ENCODE results near the gene ZNF385B.

ZNF385B gene

GRCh38 chr2:179694963-179695362 is 166.4 kb downstream of the ZNF385B start:
- Histone ChIP-seq H2BK15ac (ENCODE audit: low read depth, poor library complexity, severe bottlenecking) (no peak overlapping the region), H3K27me3 (ENCODE audit: control insufficient read depth in 1 of 2, insufficient read depth in 1 of 2, low read length in 2 of 2) (no peaks in the 10 kb centered on the region), H3K4ac (ENCODE audit: low read depth in 1 of 2, low read length in 2 of 2) (no peak overlapping the region), H2AFZ (ENCODE audit: low read depth, low read length) (no peak overlapping the region), H4K91ac (ENCODE audit: low read length) (no peak overlapping the region), H3K18ac (ENCODE audit: low read depth in 1 of 2, low read length in 2 of 2) (no peak overlapping the region), H3K23ac (ENCODE audit: low read length in 2 of 2) (no peak overlapping the region), H3K4me2 (ENCODE audit: low read length, poor library complexity, severe bottlenecking) (no peak overlapping the region), H2BK12ac (ENCODE audit: low read length in 2 of 2) (no peak overlapping the region), H3K14ac (ENCODE audit: low read length in 2 of 2) (no peak overlapping the region), H2AK5ac (ENCODE audit: low read length, severe bottlenecking) (no peak overlapping the region), H3K4me3 (ENCODE audit: insufficient read depth in 1 of 2, low read depth in 1 of 2, low read length in 2 of 2) (no peak overlapping the region), H3K36me3 (ENCODE audit: control insufficient read depth in 1 of 2, insufficient read depth in 2 of 2, low read depth in 1 of 2, low read length in 2 of 2) (no peaks in the 10 kb centered on the region), H2BK120ac (ENCODE audit: low read depth, low read length) (no peak overlapping the region), H3K9me3 (ENCODE audit: control insufficient read depth, low read length) (no peaks in the 10 kb centered on the region), H3K79me1 (replicated peaks; ENCODE audit: low read length, poor library complexity, severe bottlenecking) (no peaks in the 10 kb centered on the region), H3K4me1 (ENCODE audit: control insufficient read depth, insufficient read depth, low read depth, low read length) (peaks cover 2% of the 10 kb centered on the region), H2BK5ac (ENCODE audit: low read depth, low read length, poor library complexity, severe bottlenecking) (no peak overlapping the region), H3K9ac (ENCODE audit: low read length) (no peak overlapping the region), H3K27ac (ENCODE audit: low read length, poor library complexity, severe bottlenecking) (no peak overlapping the region), H4K8ac (ENCODE audit: low read length) (no peak overlapping the region)
- DNase-seq, result no peak
- WGBS, result no CpG with 5 or more reads among the region's 1 CpG

- DNase-seq, result no peak
- no peak overlapping the region for H2BK15ac ChIP-seq (ENCODE audit: low read depth, poor library complexity, severe bottlenecking)
- H4K8ac ChIP-seq (ENCODE audit: low read length), result no peak overlapping the region
- H2AFZ ChIP-seq (ENCODE audit: low read depth, low read length), result no peak overlapping the region
- H3K4me3 ChIP-seq (ENCODE audit: insufficient read depth in 1 of 2, low read depth in 1 of 2, low read length in 2 of 2), result no peak overlapping the region
- H3K4me2 ChIP-seq (ENCODE audit: low read length, poor library complexity, severe bottlenecking), result no peak overlapping the region
- peaks cover 2% of the 10 kb centered on the region for H3K4me1 ChIP-seq (ENCODE audit: control insufficient read depth, insufficient read depth, low read depth, low read length)
- H2BK12ac ChIP-seq (ENCODE audit: low read length in 2 of 2), result no peak overlapping the region
- H3K9me3 ChIP-seq (ENCODE audit: control insufficient read depth, low read length), result no peaks in the 10 kb centered on the region
- no peak overlapping the region for H3K27ac ChIP-seq (ENCODE audit: low read length, poor library complexity, severe bottlenecking)
- H2BK120ac ChIP-seq (ENCODE audit: low read depth, low read length), result no peak overlapping the region
- H3K79me1 ChIP-seq (replicated peaks; ENCODE audit: low read length, poor library complexity, severe bottlenecking), result no peaks in the 10 kb centered on the region
- H3K9ac ChIP-seq (ENCODE audit: low read length), result no peak overlapping the region
- H3K14ac ChIP-seq (ENCODE audit: low read length in 2 of 2), result no peak overlapping the region
- H4K91ac ChIP-seq (ENCODE audit: low read length), result no peak overlapping the region
- H3K4ac ChIP-seq (ENCODE audit: low read depth in 1 of 2, low read length in 2 of 2), result no peak overlapping the region
- H2AK5ac ChIP-seq (ENCODE audit: low read length, severe bottlenecking), result no peak overlapping the region
- H3K23ac ChIP-seq (ENCODE audit: low read length in 2 of 2), result no peak overlapping the region
- WGBS, result 40% methylated on average over 1 of the region's 1 CpG
- H3K36me3 ChIP-seq (ENCODE audit: control insufficient read depth in 1 of 2, insufficient read depth in 2 of 2, low read depth in 1 of 2, low read length in 2 of 2), result no peaks in the 10 kb centered on the region
- no peaks in the 10 kb centered on the region for H3K27me3 ChIP-seq (ENCODE audit: control insufficient read depth in 1 of 2, insufficient read depth in 1 of 2, low read length in 2 of 2)
- no peak overlapping the region for H2BK5ac ChIP-seq (ENCODE audit: low read depth, low read length, poor library complexity, severe bottlenecking)
- H3K18ac ChIP-seq (ENCODE audit: low read depth in 1 of 2, low read length in 2 of 2), result no peak overlapping the region
These were observed 168.8 kb downstream of the ZNF385B start for GRCh38 chr2:179692610-179693009.

DNA sequence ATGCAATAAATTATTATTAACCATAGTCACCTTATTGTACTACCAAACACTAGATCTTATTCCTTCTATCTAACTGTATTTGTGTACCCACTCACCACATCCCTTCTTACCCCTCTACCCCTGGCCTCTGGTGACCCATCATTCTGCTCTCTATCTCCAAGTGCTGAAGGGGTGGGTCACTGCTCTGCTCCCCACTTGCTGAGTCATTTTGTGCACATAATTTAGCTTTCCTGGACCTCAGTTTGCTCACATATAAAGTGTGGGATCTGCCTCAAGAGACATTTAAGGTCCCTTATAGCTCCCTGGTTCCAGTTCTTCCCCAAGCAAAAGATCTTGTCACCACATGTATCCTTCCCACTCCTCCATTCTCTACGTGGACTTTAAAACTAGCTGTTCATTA is 169.4 kb downstream of the ZNF385B start:
- H3K27ac ChIP-seq (ENCODE audit: low read length, poor library complexity, severe bottlenecking), result no peak overlapping the region
- no peaks in the 10 kb centered on the region for H3K79me1 ChIP-seq (replicated peaks; ENCODE audit: low read length, poor library complexity, severe bottlenecking)
- no peak overlapping the region for H4K91ac ChIP-seq (ENCODE audit: low read length)
- H2BK120ac ChIP-seq (ENCODE audit: low read depth, low read length), result no peak overlapping the region
- H2AK5ac ChIP-seq (ENCODE audit: low read length, severe bottlenecking), result no peak overlapping the region
- H3K4ac ChIP-seq (ENCODE audit: low read depth in 1 of 2, low read length in 2 of 2), result no peak overlapping the region
- H2BK5ac ChIP-seq (ENCODE audit: low read depth, low read length, poor library complexity, severe bottlenecking), result no peak overlapping the region
- DNase-seq, result no peak
- H3K14ac ChIP-seq (ENCODE audit: low read length in 2 of 2), result no peak overlapping the region
- 100% methylated on average over 1 of the region's 1 CpG for WGBS
- H3K23ac ChIP-seq (ENCODE audit: low read length in 2 of 2), result no peak overlapping the region
- H2BK12ac ChIP-seq (ENCODE audit: low read length in 2 of 2), result no peak overlapping the region
- H4K8ac ChIP-seq (ENCODE audit: low read length), result no peak overlapping the region
- no peak overlapping the region for H2BK15ac ChIP-seq (ENCODE audit: low read depth, poor library complexity, severe bottlenecking)
- H3K27me3 ChIP-seq (ENCODE audit: control insufficient read depth in 1 of 2, insufficient read depth in 1 of 2, low read length in 2 of 2), result no peaks in the 10 kb centered on the region
- H3K18ac ChIP-seq (ENCODE audit: low read depth in 1 of 2, low read length in 2 of 2), result no peak overlapping the region
- no peak overlapping the region for H2AFZ ChIP-seq (ENCODE audit: low read depth, low read length)
- H3K36me3 ChIP-seq (ENCODE audit: control insufficient read depth in 1 of 2, insufficient read depth in 2 of 2, low read depth in 1 of 2, low read length in 2 of 2), result no peaks in the 10 kb centered on the region
- no peak overlapping the region for H3K4me3 ChIP-seq (ENCODE audit: insufficient read depth in 1 of 2, low read depth in 1 of 2, low read length in 2 of 2)
- no peaks in the 10 kb centered on the region for H3K9me3 ChIP-seq (ENCODE audit: control insufficient read depth, low read length)
- H3K4me1 ChIP-seq (ENCODE audit: control insufficient read depth, insufficient read depth, low read depth, low read length), result peaks cover 2% of the 10 kb centered on the region
- H3K4me2 ChIP-seq (ENCODE audit: low read length, poor library complexity, severe bottlenecking), result no peak overlapping the region
- H3K9ac ChIP-seq (ENCODE audit: low read length), result no peak overlapping the region

GRCh38 chr2:179691235-179691634 is 170.2 kb downstream of the ZNF385B start:
- H3K4me1 ChIP-seq (ENCODE audit: control insufficient read depth, insufficient read depth, low read depth, low read length), result peaks cover 2% of the 10 kb centered on the region
- no peak overlapping the region for H2BK15ac ChIP-seq (ENCODE audit: low read depth, poor library complexity, severe bottlenecking)
- no peaks in the 10 kb centered on the region for H3K27me3 ChIP-seq (ENCODE audit: control insufficient read depth in 1 of 2, insufficient read depth in 1 of 2, low read length in 2 of 2)
- no peak overlapping the region for H3K4me3 ChIP-seq (ENCODE audit: insufficient read depth in 1 of 2, low read depth in 1 of 2, low read length in 2 of 2)
- WGBS, result no CpG with 5 or more reads among the region's 3 CpGs
- H2BK120ac ChIP-seq (ENCODE audit: low read depth, low read length), result no peak overlapping the region
- no peak overlapping the region for H3K4ac ChIP-seq (ENCODE audit: low read depth in 1 of 2, low read length in 2 of 2)
- H3K14ac ChIP-seq (ENCODE audit: low read length in 2 of 2), result no peak overlapping the region
- H3K36me3 ChIP-seq (ENCODE audit: control insufficient read depth in 1 of 2, insufficient read depth in 2 of 2, low read depth in 1 of 2, low read length in 2 of 2), result no peaks in the 10 kb centered on the region
- no peak overlapping the region for H2AK5ac ChIP-seq (ENCODE audit: low read length, severe bottlenecking)
- H3K79me1 ChIP-seq (replicated peaks; ENCODE audit: low read length, poor library complexity, severe bottlenecking), result no peaks in the 10 kb centered on the region
- H3K9ac ChIP-seq (ENCODE audit: low read length), result no peak overlapping the region
- H3K9me3 ChIP-seq (ENCODE audit: control insufficient read depth, low read length), result no peaks in the 10 kb centered on the region
- no peak overlapping the region for H2BK5ac ChIP-seq (ENCODE audit: low read depth, low read length, poor library complexity, severe bottlenecking)
- no peak overlapping the region for H3K23ac ChIP-seq (ENCODE audit: low read length in 2 of 2)
- no peak for DNase-seq
- no peak overlapping the region for H4K8ac ChIP-seq (ENCODE audit: low read length)
- no peak overlapping the region for H2AFZ ChIP-seq (ENCODE audit: low read depth, low read length)
- H3K4me2 ChIP-seq (ENCODE audit: low read length, poor library complexity, severe bottlenecking), result no peak overlapping the region
- no peak overlapping the region for H4K91ac ChIP-seq (ENCODE audit: low read length)
- no peak overlapping the region for H2BK12ac ChIP-seq (ENCODE audit: low read length in 2 of 2)
- H3K18ac ChIP-seq (ENCODE audit: low read depth in 1 of 2, low read length in 2 of 2), result no peak overlapping the region
- no peak overlapping the region for H3K27ac ChIP-seq (ENCODE audit: low read length, poor library complexity, severe bottlenecking)
